Glutamatergic neuron (in vitro differentiated cells): Measurements from ENCODE around the gene BNIP5. TPM values are rescaled to one million over a fixed set of nuclear protein-coding genes. Genes with fewer than 3 reads are reported as not detected.

Source experiments
- DNase-seq: peaks from one replicate; pipeline ENCODE4 v3.0.0; 2022
- H3K27ac Mint-ChIP-seq: one replicate; pipeline ENCODE4 v1.8.0; 2020; ENCODE audit warnings: mild to moderate bottlenecking, mixed read lengths, inconsistent platforms; ENCODE audit not compliant: unreplicated experiment
- H3K27me3 Mint-ChIP-seq: one replicate; pipeline ENCODE4 v1.8.0; 2020; ENCODE audit warnings: mild to moderate bottlenecking, moderate library complexity, mixed read lengths, inconsistent platforms; ENCODE audit not compliant: unreplicated experiment
- H3K36me3 Mint-ChIP-seq: one replicate; pipeline ENCODE4 v1.8.0; 2020; ENCODE audit warnings: mild to moderate bottlenecking, mixed read lengths, inconsistent platforms; ENCODE audit not compliant: unreplicated experiment
- H3K4me1 Mint-ChIP-seq: one replicate; pipeline ENCODE4 v1.8.0; 2020; ENCODE audit warnings: mild to moderate bottlenecking, low read depth, mixed read lengths, inconsistent platforms; ENCODE audit not compliant: unreplicated experiment
- H3K4me3 Mint-ChIP-seq: one replicate; pipeline ENCODE4 v1.8.0; 2020; ENCODE audit warnings: mild to moderate bottlenecking, mixed read lengths, inconsistent platforms; ENCODE audit not compliant: unreplicated experiment
- H3K9me3 Mint-ChIP-seq: one replicate; pipeline ENCODE4 v1.8.0; 2020; ENCODE audit warnings: mild to moderate bottlenecking, moderate library complexity, mixed read lengths, inconsistent platforms; ENCODE audit not compliant: unreplicated experiment
- total RNA-seq: library from RNA; stranded (reverse); fragmentation: NEBNext Ultra II Directional; extraction: Animal tissue kit (Norgen Biotek cat#: 25700); gene quantifications from one replicate; pipeline ENCODE4 v1.2.1, GENCODE V29; 2021; ENCODE audit not compliant: unreplicated experiment
- TF ChIP-seq, protein P1 (sequence below): fragments of 200-600 bp; sonication (generic); IDR thresholded peaks from one replicate; pipeline ENCODE4 v1.5.0; 2021; ENCODE audit not compliant: partially characterized antibody, unreplicated experiment

The BNIP5 gene
- total RNA-seq, 1 donor from 2014 or later = not detected

- DNase-seq = no peak
- TF ChIP-seq, protein P1, sequence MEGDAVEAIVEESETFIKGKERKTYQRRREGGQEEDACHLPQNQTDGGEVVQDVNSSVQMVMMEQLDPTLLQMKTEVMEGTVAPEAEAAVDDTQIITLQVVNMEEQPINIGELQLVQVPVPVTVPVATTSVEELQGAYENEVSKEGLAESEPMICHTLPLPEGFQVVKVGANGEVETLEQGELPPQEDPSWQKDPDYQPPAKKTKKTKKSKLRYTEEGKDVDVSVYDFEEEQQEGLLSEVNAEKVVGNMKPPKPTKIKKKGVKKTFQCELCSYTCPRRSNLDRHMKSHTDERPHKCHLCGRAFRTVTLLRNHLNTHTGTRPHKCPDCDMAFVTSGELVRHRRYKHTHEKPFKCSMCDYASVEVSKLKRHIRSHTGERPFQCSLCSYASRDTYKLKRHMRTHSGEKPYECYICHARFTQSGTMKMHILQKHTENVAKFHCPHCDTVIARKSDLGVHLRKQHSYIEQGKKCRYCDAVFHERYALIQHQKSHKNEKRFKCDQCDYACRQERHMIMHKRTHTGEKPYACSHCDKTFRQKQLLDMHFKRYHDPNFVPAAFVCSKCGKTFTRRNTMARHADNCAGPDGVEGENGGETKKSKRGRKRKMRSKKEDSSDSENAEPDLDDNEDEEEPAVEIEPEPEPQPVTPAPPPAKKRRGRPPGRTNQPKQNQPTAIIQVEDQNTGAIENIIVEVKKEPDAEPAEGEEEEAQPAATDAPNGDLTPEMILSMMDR = no peak
- peaks cover 4% of the 10 kb centered on the region for H3K27me3 Mint-ChIP-seq
- H3K27ac Mint-ChIP-seq = no peak overlapping the region
- peaks cover 6% of the 10 kb centered on the region for H3K9me3 Mint-ChIP-seq
- no peaks in the 10 kb centered on the region for H3K36me3 Mint-ChIP-seq
- peaks cover 13% of the 10 kb centered on the region for H3K4me1 Mint-ChIP-seq
- H3K4me3 Mint-ChIP-seq = no peak overlapping the region
Measured at GRCh38 chr6:36314221-36315014, 22.3 kb downstream of the BNIP5 start.

- Mint-ChIP-seq H3K9me3 (peaks cover 6% of the 10 kb centered on the region), H3K36me3 (no peaks in the 10 kb centered on the region), H3K27me3 (peaks cover 2% of the 10 kb centered on the region), H3K27ac (no peak overlapping the region), H3K4me1 (peaks cover 6% of the 10 kb centered on the region), H3K4me3 (no peak overlapping the region)
- TF ChIP-seq, protein P1 = no peak
- no peak for DNase-seq
Measured at GRCh38 chr6:36313649-36313936, 23.1 kb downstream of the BNIP5 start.

DNA sequence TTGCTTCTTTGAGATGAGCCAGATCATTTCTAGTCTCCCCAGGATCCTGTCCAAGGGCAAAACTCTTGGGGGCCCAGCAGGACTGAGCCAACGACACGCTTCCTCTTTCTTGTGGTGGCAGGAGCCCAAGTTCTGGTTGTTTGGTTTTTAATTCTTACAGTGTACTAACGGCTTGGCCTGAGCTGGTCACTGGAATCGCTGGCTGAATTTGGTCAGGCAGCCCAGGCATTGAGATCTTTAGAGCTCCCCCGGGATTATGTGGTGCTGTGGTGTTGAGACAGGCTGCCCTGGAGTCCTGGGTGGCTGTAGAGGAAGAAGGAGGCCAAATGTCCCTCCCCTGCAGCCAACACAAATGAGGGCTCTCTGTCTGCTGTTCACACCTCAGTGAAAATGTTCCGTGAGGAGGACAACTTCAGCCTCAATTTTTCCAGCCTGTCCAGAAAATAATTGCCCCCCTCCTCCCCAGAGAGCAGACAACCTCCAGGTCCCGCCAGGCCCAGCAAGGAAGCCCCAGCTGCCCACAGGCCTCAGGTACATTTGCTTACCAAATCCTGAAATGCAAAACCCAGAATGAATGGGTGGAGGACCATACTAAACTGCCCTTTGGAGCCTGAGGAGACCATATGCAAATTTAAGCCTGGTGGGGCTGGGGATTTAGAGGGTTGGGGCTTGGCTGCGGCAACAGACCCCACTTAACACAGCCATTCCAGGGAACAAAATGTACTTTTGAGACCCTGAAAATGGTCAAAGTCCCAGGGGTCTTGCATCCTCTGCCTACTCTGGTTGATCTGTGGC, 23.6 kb downstream of the BNIP5 start:
- H3K27ac Mint-ChIP-seq = no peak overlapping the region
- H3K4me1 Mint-ChIP-seq = peaks cover 4% of the 10 kb centered on the region
- no peak overlapping the region for H3K4me3 Mint-ChIP-seq
- no peaks in the 10 kb centered on the region for H3K36me3 Mint-ChIP-seq
- DNase-seq = no peak
- peaks cover 3% of the 10 kb centered on the region for H3K9me3 Mint-ChIP-seq
- H3K27me3 Mint-ChIP-seq = peaks cover 2% of the 10 kb centered on the region
- TF ChIP-seq, protein P1 = no peak

GRCh38 chr6:36309900-36310299, 26.8 kb downstream of the BNIP5 start:
- Mint-ChIP-seq H3K4me1 (peaks cover 12% of the 10 kb centered on the region), H3K4me3 (no peak overlapping the region), H3K27ac (no peak overlapping the region), H3K36me3 (no peaks in the 10 kb centered on the region), H3K27me3 (peaks cover 9% of the 10 kb centered on the region), H3K9me3 (peaks cover 2% of the 10 kb centered on the region)
- DNase-seq = no peak
- TF ChIP-seq, protein P1 = no peak

GRCh38 chr6:36309203-36309602, 27.5 kb downstream of the BNIP5 start:
- Mint-ChIP-seq H3K27me3 (peaks cover 9% of the 10 kb centered on the region), H3K27ac (no peak overlapping the region), H3K4me1 (peaks cover 10% of the 10 kb centered on the region), H3K4me3 (no peak overlapping the region), H3K36me3 (no peaks in the 10 kb centered on the region), H3K9me3 (peaks cover 2% of the 10 kb centered on the region)
- no peak for DNase-seq
- TF ChIP-seq, protein P1 = no peak
